Left lung (tissue), 10 donors: ENCODE data around the gene ZNF710. TPM values are rescaled to one million over a fixed set of nuclear protein-coding genes. Genes with fewer than 3 reads are reported as not detected.

Experiments
- ATAC-seq: fragments of 200-7000 bp; cut with Tn5 transposase; one replicate; pipeline ENCODE4 v1.9.1; 2020; ENCODE audit warnings: moderate library complexity
- DNase-seq, 4 donors: peaks; one replicate each; pipeline ENCODE4 v3.0.0-alpha.2; 2013 to 2020
- H3K27ac ChIP-seq, 2 donors: fragments of 200-600 bp; sonication (generic) in 1 of 2; one replicate each; pipeline versions ENCODE4 v1.5.0 to v1.8.0; 2020 to 2021
- H3K27me3 ChIP-seq, 2 donors: fragments of 200-600 bp; sonication (generic) in 1 of 2; one replicate each; pipeline versions ENCODE4 v1.5.0 to v1.8.0; 2020 to 2021
- H3K36me3 ChIP-seq, 2 donors: fragments of 200-600 bp; sonication (generic) in 1 of 2; one replicate each; pipeline versions ENCODE4 v1.5.0 to v1.8.0; 2020 to 2021
- H3K4me1 ChIP-seq, 2 donors: fragments of 200-600 bp; one replicate each; pipeline ENCODE4 v1.8.0; 2021
- H3K4me3 ChIP-seq, 2 donors: fragments of 200-600 bp; sonication (generic) in 1 of 2; one replicate each; pipeline versions ENCODE4 v1.5.0 to v1.8.0; 2020 to 2021; ENCODE audit warnings: mild to moderate bottlenecking in 1 of 2
- H3K9me3 ChIP-seq, 2 donors: fragments of 200-600 bp; sonication (generic) in 1 of 2; one replicate each; pipeline versions ENCODE4 v1.5.0 to v1.8.0; 2020 to 2021
- CTCF ChIP-seq, 2 donors: fragments of 200-600 bp; sonication (generic) in 1 of 2; IDR thresholded peaks; one replicate each; pipeline versions ENCODE4 v1.5.0 to v1.8.0; 2021; ENCODE audit warnings: antibody characterized with exemption in 2 of 2
- intact Hi-C, 2 donors: fragments of 100-400 bp; cut with DNase I; formaldehyde crosslinking; loops; one replicate each; pipeline versions ENCODE4 v1.11.2 to v1.14.2; 2022
- polyA plus RNA-seq, 6 donors: library from polyadenylated mRNA; unstranded; fragments of 120-200 nt; gene quantifications; one replicate each; pipeline ENCODE4 v1.2.1, GENCODE V29; 2013; ENCODE audit not compliant: insufficient read length in 6 of 6
- total RNA-seq, 2 donors: library from RNA; stranded (reverse); fragmentation: NEBNext Ultra II Directional; extraction: Animal tissue kit (Norgen Biotek cat#: 25700); gene quantifications; one replicate each; pipeline ENCODE4 v1.2.1, GENCODE V29; 2021
- donor health status: DM: no; HTN: yes; CAD: no.
- donor health status: DM: no; HTN: no; CAD: no.

The ZNF710 gene
- total and polyA plus RNA-seq, 8 donors = 27.9 to 53.7 (median 39.9) TPM

DNA sequence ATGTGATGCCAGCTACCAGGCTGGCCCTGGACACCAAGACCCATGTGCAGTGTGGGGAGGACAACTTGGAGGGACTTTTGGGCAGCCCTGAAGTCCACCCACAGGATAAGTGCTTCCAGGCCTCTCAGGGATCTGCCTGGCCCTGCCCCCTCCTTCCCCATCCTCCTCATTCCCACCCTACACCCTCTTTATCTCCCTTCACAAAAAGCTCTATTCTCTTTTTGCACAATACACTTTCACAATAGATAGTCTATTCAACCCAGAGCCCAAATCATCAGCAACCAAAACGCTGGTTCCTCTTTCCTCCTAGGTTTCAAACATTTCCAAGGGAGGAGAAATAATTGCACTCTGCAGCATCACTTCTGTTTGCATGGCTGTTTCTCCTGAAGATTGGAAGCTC is 7.8 kb upstream of the ZNF710 start:
- no peak for TF ChIP-seq CTCF (IDR thresholded peaks at IDR 0.05)
- intact Hi-C loops = no loop called here
- no peak overlapping the region for H3K27ac ChIP-seq
- peaks cover 2 to 19% of the 10 kb centered on the region in 2 donors for H3K4me1 ChIP-seq
- DNase-seq (no peak), ATAC-seq (no peak)
- no peak overlapping the region for H3K4me3 ChIP-seq
- no peaks in the 10 kb centered on the region for H3K27me3 ChIP-seq
- H3K9me3 ChIP-seq = no peaks in the 10 kb centered on the region
- H3K36me3 ChIP-seq = no peaks in the 10 kb centered on the region

GRCh38 chr15:89997079-89997478 is 4.0 kb upstream of the ZNF710 start:
- peaks cover 8 to 46% of the 10 kb centered on the region in 2 donors for H3K4me1 ChIP-seq
- no peak for ATAC-seq
- H3K27ac ChIP-seq = no peak overlapping the region
- H3K4me3 ChIP-seq = no peak overlapping the region
- H3K36me3 ChIP-seq = no peaks in the 10 kb centered on the region
- intact Hi-C loops = no loop called here
- no peak for DNase-seq
- no peak for TF ChIP-seq CTCF (IDR thresholded peaks at IDR 0.05)
- H3K9me3 ChIP-seq = no peaks in the 10 kb centered on the region
- no peaks in the 10 kb centered on the region for H3K27me3 ChIP-seq

DNA sequence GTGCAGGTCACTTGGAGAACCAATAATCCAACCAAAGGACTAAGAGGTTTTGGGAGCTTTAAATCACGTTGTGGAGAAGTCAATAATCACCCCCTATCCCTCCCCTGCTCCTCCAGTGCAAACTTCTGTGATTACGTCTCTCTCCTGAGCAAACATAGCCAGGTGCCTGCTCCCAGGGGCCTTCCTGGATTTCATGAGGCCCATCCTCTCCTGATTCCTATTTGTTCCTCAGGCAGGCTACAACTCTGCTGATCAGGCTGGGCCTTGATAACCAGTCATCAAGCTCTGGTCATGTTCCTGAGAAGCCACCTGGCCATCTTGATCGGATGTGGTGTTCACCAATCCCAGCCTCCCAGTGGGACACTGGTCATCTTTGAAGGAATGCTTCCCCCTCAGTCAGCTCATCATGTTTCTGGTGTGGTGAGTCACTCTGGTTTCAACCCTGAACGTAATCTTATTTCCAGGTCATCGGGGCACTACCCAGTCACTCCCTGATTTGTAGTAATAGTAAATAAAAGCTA is 2.9 kb upstream of the ZNF710 start:
- Histone ChIP-seq H3K4me3 (no peak overlapping the region), H3K36me3 (no peaks in the 10 kb centered on the region), H3K9me3 (no peaks in the 10 kb centered on the region), H3K27me3 (no peaks in the 10 kb centered on the region), H3K4me1 (peaks cover 10 to 50% of the 10 kb centered on the region in 2 donors), H3K27ac (peak overlapping the region; percentile 26 to 94)
- peak; percentile 3 for ATAC-seq
- no peak for TF ChIP-seq CTCF (IDR thresholded peaks at IDR 0.05)
- intact Hi-C loops = no loop called here
- no peak for DNase-seq

GRCh38 chr15:89998923-89999675 is 2.0 kb upstream of the ZNF710 start:
- H3K9me3 ChIP-seq = no peaks in the 10 kb centered on the region
- H3K36me3 ChIP-seq = no peaks in the 10 kb centered on the region
- TF ChIP-seq CTCF (IDR thresholded peaks at IDR 0.05) = no peak
- H3K27me3 ChIP-seq = no peaks in the 10 kb centered on the region
- peak overlapping the region; percentile 87 to 94 for H3K27ac ChIP-seq
- ATAC-seq (peak; percentile 20), DNase-seq (no peak)
- intact Hi-C loops = no loop called here
- H3K4me1 ChIP-seq = peaks cover 16 to 50% of the 10 kb centered on the region in 2 donors
- H3K4me3 ChIP-seq = peak overlapping the region in 1 of 2 donors; percentile 68

- Histone ChIP-seq H3K4me3 (peak overlapping the region; percentile 35 to 68), H3K27me3 (no peaks in the 10 kb centered on the region), H3K4me1 (peaks cover 22 to 54% of the 10 kb centered on the region in 2 donors), H3K27ac (peak overlapping the region; percentile 87 to 94), H3K36me3 (no peaks in the 10 kb centered on the region), H3K9me3 (no peaks in the 10 kb centered on the region)
- DNase-seq (peak in 1 of 4 donors; percentile 58), ATAC-seq (peak; percentile 36)
- TF ChIP-seq CTCF (IDR thresholded peaks at IDR 0.05) = no peak
- intact Hi-C loops = no loop called here
These were observed 1.4 kb upstream of the ZNF710 start for GRCh38 chr15:89999676-90000185.
